HEK293 (cell line): ENCODE measurements around the gene SBNO2.

Source experiments
- MYNN ChIP-seq: fragments of 450-650 bp; formaldehyde crosslinking; IDR thresholded peaks from 2 replicates; pipeline ENCODE4 v1.5.1; 2016; ENCODE audit warnings: missing biosample characterization, missing genetic modification characterization, borderline replicate concordance
- PRDM1 ChIP-seq: fragments of 450-650 bp; formaldehyde crosslinking; IDR thresholded peaks from 2 replicates; pipeline ENCODE4; 2016; ENCODE audit warnings: missing biosample characterization, missing genetic modification characterization
- TRIM28 ChIP-seq: IDR thresholded peaks from 2 replicates; pipeline ENCODE4 v1.6.1; 2011; ENCODE audit warnings: low read length, control low read depth, borderline replicate concordance
- ZBTB21 ChIP-seq: fragments of 450-650 bp; formaldehyde crosslinking; IDR thresholded peaks from 2 replicates; pipeline ENCODE4 v1.5.1; 2017; ENCODE audit warnings: missing biosample characterization, missing genetic modification characterization
- ZFP3 ChIP-seq: fragments of 450-650 bp; formaldehyde crosslinking; IDR thresholded peaks from 2 replicates; pipeline ENCODE4 v1.5.1; 2016; ENCODE audit warnings: low read depth, missing biosample characterization, missing genetic modification characterization
- ZNF341 ChIP-seq: fragments of 450-650 bp; formaldehyde crosslinking; IDR thresholded peaks from 2 replicates; pipeline ENCODE4; 2016; ENCODE audit warnings: low read depth, missing biosample characterization, missing genetic modification characterization
- ZNF433 ChIP-seq: fragments of 450-650 bp; formaldehyde crosslinking; IDR thresholded peaks from 2 replicates; pipeline ENCODE4 v1.5.1; 2016; ENCODE audit warnings: missing biosample characterization, missing genetic modification characterization, low read depth
- ZNF548 ChIP-seq: fragments of 450-650 bp; formaldehyde crosslinking; IDR thresholded peaks from 2 replicates; pipeline ENCODE4 v1.5.1; 2016; ENCODE audit warnings: missing biosample characterization, missing genetic modification characterization
- ZNF561 ChIP-seq: fragments of 450-650 bp; IDR thresholded peaks from 2 replicates; pipeline ENCODE4 v1.5.1; 2018; ENCODE audit warnings: missing biosample characterization, missing genetic modification characterization, borderline replicate concordance
- ZNF830 ChIP-seq: fragments of 450-650 bp; IDR thresholded peaks from 2 replicates; pipeline ENCODE4 v1.5.0; 2018; ENCODE audit warnings: missing biosample characterization, missing genetic modification characterization, low read depth, mild to moderate bottlenecking, moderate library complexity
- ZNF837 ChIP-seq: fragments of 450-650 bp; formaldehyde crosslinking; IDR thresholded peaks from 2 replicates; pipeline ENCODE4 v1.5.1; 2016; ENCODE audit warnings: missing biosample characterization, missing genetic modification characterization
- TF ChIP-seq, protein P1 (sequence below): fragments of 450-650 bp; formaldehyde crosslinking; IDR thresholded peaks from 2 replicates; pipeline ENCODE4 v1.5.1; 2016; ENCODE audit warnings: missing biosample characterization, missing genetic modification characterization
- TF ChIP-seq, protein P2 (sequence below): fragments of 450-650 bp; formaldehyde crosslinking; IDR thresholded peaks from 2 replicates; pipeline ENCODE4 v1.5.1; 2016; ENCODE audit warnings: missing biosample characterization, missing genetic modification characterization
- TF ChIP-seq, protein P3 (sequence below): fragments of 450-650 bp; formaldehyde crosslinking; IDR thresholded peaks from 2 replicates; pipeline ENCODE4 v1.5.1; 2017; ENCODE audit warnings: missing biosample characterization, missing genetic modification characterization

DNA sequence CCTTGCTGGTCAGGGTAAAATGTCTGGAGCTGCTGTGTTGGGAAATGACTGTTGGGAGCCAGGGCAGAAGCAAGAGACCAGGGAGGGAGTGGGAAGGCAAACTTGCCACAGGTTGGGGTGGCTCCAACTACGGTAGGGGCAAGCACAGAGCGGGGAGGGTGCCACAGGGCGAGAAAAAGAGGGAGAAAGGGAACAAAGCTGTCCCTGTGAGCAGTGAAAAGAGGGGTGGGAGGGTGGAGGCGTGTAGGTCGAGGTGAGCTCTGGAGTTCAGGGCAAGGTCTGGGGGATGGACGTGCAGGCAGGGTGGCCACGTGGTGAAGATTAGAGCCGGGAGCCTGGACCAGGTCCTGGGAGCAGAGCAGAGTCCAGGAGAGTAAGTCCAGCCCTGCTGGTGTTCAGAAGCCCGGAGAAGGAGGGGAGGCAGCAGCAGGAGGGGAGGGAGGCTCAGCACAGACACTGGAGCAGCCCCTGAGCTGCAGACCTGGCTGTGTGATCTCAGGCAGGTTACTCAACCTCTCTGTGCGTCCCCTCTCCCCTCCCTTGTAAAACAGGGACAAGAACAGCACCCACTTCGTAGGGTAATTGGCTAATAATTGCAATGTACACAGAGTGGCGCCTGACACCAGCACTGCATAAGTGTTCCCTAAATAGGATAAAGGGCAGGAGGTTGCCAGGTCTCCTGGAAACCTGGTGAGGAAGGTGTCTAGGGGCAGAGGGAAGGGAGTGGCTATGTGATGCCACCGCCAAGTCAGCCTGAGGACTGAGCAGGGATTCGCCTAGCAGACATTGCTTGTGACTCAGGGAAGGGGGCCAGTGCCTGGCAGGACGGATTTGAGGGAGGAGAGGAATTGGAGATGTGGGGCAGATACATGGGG, 75.7 kb downstream of the SBNO2 start:
- TF ChIP-seq, protein P1, sequence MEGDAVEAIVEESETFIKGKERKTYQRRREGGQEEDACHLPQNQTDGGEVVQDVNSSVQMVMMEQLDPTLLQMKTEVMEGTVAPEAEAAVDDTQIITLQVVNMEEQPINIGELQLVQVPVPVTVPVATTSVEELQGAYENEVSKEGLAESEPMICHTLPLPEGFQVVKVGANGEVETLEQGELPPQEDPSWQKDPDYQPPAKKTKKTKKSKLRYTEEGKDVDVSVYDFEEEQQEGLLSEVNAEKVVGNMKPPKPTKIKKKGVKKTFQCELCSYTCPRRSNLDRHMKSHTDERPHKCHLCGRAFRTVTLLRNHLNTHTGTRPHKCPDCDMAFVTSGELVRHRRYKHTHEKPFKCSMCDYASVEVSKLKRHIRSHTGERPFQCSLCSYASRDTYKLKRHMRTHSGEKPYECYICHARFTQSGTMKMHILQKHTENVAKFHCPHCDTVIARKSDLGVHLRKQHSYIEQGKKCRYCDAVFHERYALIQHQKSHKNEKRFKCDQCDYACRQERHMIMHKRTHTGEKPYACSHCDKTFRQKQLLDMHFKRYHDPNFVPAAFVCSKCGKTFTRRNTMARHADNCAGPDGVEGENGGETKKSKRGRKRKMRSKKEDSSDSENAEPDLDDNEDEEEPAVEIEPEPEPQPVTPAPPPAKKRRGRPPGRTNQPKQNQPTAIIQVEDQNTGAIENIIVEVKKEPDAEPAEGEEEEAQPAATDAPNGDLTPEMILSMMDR (tag by site-specific recombination) = no peak
- no peak for TF ChIP-seq ZBTB21 (tag by site-specific recombination)
- no peak for TF ChIP-seq ZNF837 (tag by site-specific recombination)
- TF ChIP-seq ZFP3 (tag by site-specific recombination) = no peak
- TF ChIP-seq, protein P2, sequence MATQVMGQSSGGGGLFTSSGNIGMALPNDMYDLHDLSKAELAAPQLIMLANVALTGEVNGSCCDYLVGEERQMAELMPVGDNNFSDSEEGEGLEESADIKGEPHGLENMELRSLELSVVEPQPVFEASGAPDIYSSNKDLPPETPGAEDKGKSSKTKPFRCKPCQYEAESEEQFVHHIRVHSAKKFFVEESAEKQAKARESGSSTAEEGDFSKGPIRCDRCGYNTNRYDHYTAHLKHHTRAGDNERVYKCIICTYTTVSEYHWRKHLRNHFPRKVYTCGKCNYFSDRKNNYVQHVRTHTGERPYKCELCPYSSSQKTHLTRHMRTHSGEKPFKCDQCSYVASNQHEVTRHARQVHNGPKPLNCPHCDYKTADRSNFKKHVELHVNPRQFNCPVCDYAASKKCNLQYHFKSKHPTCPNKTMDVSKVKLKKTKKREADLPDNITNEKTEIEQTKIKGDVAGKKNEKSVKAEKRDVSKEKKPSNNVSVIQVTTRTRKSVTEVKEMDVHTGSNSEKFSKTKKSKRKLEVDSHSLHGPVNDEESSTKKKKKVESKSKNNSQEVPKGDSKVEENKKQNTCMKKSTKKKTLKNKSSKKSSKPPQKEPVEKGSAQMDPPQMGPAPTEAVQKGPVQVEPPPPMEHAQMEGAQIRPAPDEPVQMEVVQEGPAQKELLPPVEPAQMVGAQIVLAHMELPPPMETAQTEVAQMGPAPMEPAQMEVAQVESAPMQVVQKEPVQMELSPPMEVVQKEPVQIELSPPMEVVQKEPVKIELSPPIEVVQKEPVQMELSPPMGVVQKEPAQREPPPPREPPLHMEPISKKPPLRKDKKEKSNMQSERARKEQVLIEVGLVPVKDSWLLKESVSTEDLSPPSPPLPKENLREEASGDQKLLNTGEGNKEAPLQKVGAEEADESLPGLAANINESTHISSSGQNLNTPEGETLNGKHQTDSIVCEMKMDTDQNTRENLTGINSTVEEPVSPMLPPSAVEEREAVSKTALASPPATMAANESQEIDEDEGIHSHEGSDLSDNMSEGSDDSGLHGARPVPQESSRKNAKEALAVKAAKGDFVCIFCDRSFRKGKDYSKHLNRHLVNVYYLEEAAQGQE (tag by site-specific recombination) = no peak
- TF ChIP-seq ZNF561 (tag by site-specific recombination) = no peak
- TF ChIP-seq ZNF433 = no peak
- TF ChIP-seq TRIM28 = no peak
- no peak for TF ChIP-seq ZNF341 (tag by site-specific recombination)
- no peak for TF ChIP-seq ZNF548 (tag by site-specific recombination)
- TF ChIP-seq, protein P3, sequence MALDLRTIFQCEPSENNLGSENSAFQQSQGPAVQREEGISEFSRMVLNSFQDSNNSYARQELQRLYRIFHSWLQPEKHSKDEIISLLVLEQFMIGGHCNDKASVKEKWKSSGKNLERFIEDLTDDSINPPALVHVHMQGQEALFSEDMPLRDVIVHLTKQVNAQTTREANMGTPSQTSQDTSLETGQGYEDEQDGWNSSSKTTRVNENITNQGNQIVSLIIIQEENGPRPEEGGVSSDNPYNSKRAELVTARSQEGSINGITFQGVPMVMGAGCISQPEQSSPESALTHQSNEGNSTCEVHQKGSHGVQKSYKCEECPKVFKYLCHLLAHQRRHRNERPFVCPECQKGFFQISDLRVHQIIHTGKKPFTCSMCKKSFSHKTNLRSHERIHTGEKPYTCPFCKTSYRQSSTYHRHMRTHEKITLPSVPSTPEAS = no peak
- no peak for TF ChIP-seq PRDM1 (tag by site-specific recombination)
- no peak for TF ChIP-seq ZNF830
- no peak for TF ChIP-seq MYNN (tag by site-specific recombination)
